ENCODE data around the gene FAM83F. TPM values are rescaled to one million over a fixed set of nuclear protein-coding genes. Genes with fewer than 3 reads are reported as not detected.
"Not testable (repeated sequence)": the region's sequence is repeated elsewhere in the genome, so short reads cannot be mapped to it uniquely, and the experiment has no call there.

The FAM83F gene
- polyA plus RNA-seq, 1 donor (not counting 4 experiments of a cell fraction or from before 2014, with no cell fraction given), result 22.8 TPM

- no peaks in the 10 kb centered on the region for H4K20me1 ChIP-seq (ENCODE audit: control insufficient read depth, extremely low read depth, insufficient read depth, low read length)
- H2AFZ ChIP-seq (ENCODE audit: control insufficient read depth, low read length), result no peak overlapping the region
- dilution Hi-C loops (cut with MboI; ENCODE audit: extremely low pct_ligation_motif_present, low sequenced_read_pairs), result no loop called here
- peak; percentile 26 for FAIRE-seq
- H3K9ac ChIP-seq (ENCODE audit: control insufficient read depth, extremely low read depth, insufficient read depth, low read length), result no peak overlapping the region
- TF ChIP-seq CTCF (optimal IDR thresholded peaks at IDR 0.05 in 1 of 3, IDR thresholded peaks at IDR 0.05 in 1 of 3, conservative IDR thresholded peaks at IDR 0.05 in 1 of 3; ENCODE audit: extremely low read depth in 1 of 3, insufficient read depth in 2 of 3, low read length in 3 of 3), result no peak
- no peak for TF ChIP-seq EZH2 (IDR thresholded peaks at IDR 0.05; ENCODE audit: low read length)
- no peaks in the 10 kb centered on the region for H3K4me1 ChIP-seq (ENCODE audit: control insufficient read depth, extremely low read depth, insufficient read depth, low read length)
- no peaks in the 10 kb centered on the region for H3K9me3 ChIP-seq (ENCODE audit: control insufficient read depth, low read depth, low read length)
- no peaks in the 10 kb centered on the region for H3K79me2 ChIP-seq (ENCODE audit: control insufficient read depth, insufficient read depth, low read length)
- no peak overlapping the region for H3K4me3 ChIP-seq (ENCODE audit: control insufficient read depth in 2 of 3, extremely low read depth in 1 of 3, insufficient read depth in 2 of 3, low read depth in 1 of 3, low read length in 3 of 3)
- no peak overlapping the region for H3K27ac ChIP-seq (ENCODE audit: control insufficient read depth, insufficient read depth, low read length)
- peaks cover 11% of the 10 kb centered on the region for H3K27me3 ChIP-seq (ENCODE audit: control insufficient read depth, extremely low read depth, insufficient read depth, low read length)
- H3K9me1 ChIP-seq (ENCODE audit: control insufficient read depth, extremely low read depth, insufficient read depth, low read length), result no peaks in the 10 kb centered on the region
- H3K36me3 ChIP-seq (ENCODE audit: control insufficient read depth in 2 of 2, extremely low read depth in 1 of 2, insufficient read depth in 2 of 2, low read length in 2 of 2), result no peaks in the 10 kb centered on the region
- no peak for DNase-seq (ENCODE audit: low read depth, low spot score)
- H3K4me2 ChIP-seq (ENCODE audit: control insufficient read depth, extremely low read depth, insufficient read depth, low read depth, low read length), result no peak overlapping the region
Measured at GRCh38 chr22:39949964-39950737, 44.6 kb upstream of the FAM83F start.

DNA sequence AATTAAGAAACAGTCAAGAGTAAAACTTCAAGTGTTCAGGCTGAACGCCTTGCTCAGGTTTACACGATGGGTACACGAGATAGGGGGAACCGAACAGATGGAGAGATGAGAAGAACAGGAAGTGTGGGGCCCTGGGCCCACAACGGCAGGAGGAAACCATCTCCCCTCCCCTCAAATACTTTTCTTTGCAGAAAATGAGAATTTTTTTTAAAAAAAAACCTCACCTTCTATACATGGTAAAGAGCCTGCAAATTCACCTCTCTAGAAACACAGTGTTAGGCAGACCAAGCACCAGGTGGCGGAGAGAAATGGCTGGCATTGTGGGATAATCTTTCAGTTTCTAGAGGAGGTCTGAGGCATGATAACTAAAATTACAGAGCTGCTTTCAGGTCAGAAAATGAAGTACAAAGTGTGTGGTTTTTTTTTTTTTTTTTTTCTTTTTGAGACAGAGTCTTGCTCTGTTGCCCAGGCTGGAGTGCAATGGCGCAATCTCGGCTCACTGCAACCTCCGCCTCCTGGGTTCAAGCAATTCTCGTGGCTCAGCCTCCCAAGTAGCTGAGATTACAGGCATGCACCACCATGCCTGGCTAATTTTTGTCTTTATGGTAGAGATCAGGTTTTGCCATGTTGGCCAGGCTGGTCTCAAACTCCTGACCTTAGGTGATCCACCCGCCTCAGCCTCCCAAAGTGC lies 43.0 kb upstream of the FAM83F start:
- H3K9me3 ChIP-seq (ENCODE audit: control insufficient read depth, low read depth, low read length); H3K9me1 ChIP-seq (ENCODE audit: control insufficient read depth, extremely low read depth, insufficient read depth, low read length); H3K9ac ChIP-seq (ENCODE audit: control insufficient read depth, extremely low read depth, insufficient read depth, low read length); H3K4me2 ChIP-seq (ENCODE audit: control insufficient read depth, extremely low read depth, insufficient read depth, low read depth, low read length); FAIRE-seq; H3K4me1 ChIP-seq (ENCODE audit: control insufficient read depth, extremely low read depth, insufficient read depth, low read length); H3K36me3 ChIP-seq (ENCODE audit: control insufficient read depth in 2 of 2, extremely low read depth in 1 of 2, insufficient read depth in 2 of 2, low read length in 2 of 2); H2AFZ ChIP-seq (ENCODE audit: control insufficient read depth, low read length); DNase-seq (ENCODE audit: low read depth, low spot score); H3K4me3 ChIP-seq (ENCODE audit: control insufficient read depth in 2 of 3, extremely low read depth in 1 of 3, insufficient read depth in 2 of 3, low read depth in 1 of 3, low read length in 3 of 3); H3K79me2 ChIP-seq (ENCODE audit: control insufficient read depth, insufficient read depth, low read length); H4K20me1 ChIP-seq (ENCODE audit: control insufficient read depth, extremely low read depth, insufficient read depth, low read length); dilution Hi-C loops (cut with MboI; ENCODE audit: extremely low pct_ligation_motif_present, low sequenced_read_pairs); H3K27ac ChIP-seq (ENCODE audit: control insufficient read depth, insufficient read depth, low read length): not testable (repeated sequence)
- peaks cover 11% of the 10 kb centered on the region for H3K27me3 ChIP-seq (ENCODE audit: control insufficient read depth, extremely low read depth, insufficient read depth, low read length)
